ENCODE measurements around the gene ADAMTS2.

Gene ADAMTS2

DNA sequence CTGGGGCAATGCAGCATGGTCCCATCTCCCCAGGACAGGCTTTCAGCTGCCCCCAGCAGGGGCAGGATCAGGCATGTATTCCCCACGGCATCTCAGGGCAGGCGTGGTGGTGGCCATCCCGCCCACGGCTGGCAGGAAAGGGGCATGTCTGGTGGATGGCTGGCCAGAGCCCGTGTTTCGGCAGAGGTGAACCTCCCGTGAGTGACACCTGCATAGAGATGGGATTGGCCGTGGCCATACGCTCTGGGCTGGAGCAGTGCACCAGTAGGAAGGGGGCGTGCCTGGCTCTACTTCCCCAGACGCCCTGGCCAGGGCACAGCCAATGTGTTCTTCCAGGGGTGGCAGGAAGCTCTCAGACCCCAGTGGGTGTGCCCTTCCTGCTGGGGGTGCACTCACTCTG lies 146.0 kb downstream of the ADAMTS2 start:
- TF ChIP-seq, protein P1, sequence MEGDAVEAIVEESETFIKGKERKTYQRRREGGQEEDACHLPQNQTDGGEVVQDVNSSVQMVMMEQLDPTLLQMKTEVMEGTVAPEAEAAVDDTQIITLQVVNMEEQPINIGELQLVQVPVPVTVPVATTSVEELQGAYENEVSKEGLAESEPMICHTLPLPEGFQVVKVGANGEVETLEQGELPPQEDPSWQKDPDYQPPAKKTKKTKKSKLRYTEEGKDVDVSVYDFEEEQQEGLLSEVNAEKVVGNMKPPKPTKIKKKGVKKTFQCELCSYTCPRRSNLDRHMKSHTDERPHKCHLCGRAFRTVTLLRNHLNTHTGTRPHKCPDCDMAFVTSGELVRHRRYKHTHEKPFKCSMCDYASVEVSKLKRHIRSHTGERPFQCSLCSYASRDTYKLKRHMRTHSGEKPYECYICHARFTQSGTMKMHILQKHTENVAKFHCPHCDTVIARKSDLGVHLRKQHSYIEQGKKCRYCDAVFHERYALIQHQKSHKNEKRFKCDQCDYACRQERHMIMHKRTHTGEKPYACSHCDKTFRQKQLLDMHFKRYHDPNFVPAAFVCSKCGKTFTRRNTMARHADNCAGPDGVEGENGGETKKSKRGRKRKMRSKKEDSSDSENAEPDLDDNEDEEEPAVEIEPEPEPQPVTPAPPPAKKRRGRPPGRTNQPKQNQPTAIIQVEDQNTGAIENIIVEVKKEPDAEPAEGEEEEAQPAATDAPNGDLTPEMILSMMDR (IDR thresholded peaks at IDR 0.05) = no peak
- Mint-ChIP-seq H3K36me3 (ENCODE audit: low read depth) (peaks cover 4% of the 10 kb centered on the region), H3K4me3 (no peak overlapping the region), H3K27ac (no peak overlapping the region), H3K4me1 (peaks cover 43% of the 10 kb centered on the region), H3K27me3 (ENCODE audit: low read depth, poor library complexity) (peaks cover 8% of the 10 kb centered on the region), H3K9me3 (no peaks in the 10 kb centered on the region)
- peak; percentile 0 for DNase-seq

DNA sequence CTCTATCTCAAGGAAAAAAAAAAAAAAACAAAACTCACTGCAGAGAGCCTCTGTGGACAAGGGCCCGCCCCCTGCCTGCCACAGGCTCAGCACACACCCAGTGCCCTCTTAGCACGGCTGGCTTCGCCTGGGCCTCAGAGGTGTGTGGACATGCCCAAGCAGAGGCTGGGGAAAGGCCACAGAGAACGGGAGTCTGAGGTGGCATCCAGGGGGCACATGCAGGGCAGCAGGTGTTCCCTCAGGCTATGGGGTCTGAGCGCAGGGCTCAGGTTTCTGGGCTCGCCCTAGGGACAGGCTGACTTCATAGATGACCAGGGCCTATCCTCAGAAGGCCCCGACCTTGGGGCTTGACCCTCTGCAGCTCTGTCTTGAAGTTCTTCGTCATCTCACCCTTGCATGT lies 146.4 kb downstream of the ADAMTS2 start:
- Mint-ChIP-seq H3K27ac (no peak overlapping the region), H3K36me3 (ENCODE audit: low read depth) (peaks cover 4% of the 10 kb centered on the region), H3K9me3 (no peaks in the 10 kb centered on the region), H3K4me3 (no peak overlapping the region), H3K27me3 (ENCODE audit: low read depth, poor library complexity) (peaks cover 8% of the 10 kb centered on the region), H3K4me1 (peaks cover 39% of the 10 kb centered on the region)
- DNase-seq = peak; percentile 3
- TF ChIP-seq, protein P1 (IDR thresholded peaks at IDR 0.05) = no peak

DNA sequence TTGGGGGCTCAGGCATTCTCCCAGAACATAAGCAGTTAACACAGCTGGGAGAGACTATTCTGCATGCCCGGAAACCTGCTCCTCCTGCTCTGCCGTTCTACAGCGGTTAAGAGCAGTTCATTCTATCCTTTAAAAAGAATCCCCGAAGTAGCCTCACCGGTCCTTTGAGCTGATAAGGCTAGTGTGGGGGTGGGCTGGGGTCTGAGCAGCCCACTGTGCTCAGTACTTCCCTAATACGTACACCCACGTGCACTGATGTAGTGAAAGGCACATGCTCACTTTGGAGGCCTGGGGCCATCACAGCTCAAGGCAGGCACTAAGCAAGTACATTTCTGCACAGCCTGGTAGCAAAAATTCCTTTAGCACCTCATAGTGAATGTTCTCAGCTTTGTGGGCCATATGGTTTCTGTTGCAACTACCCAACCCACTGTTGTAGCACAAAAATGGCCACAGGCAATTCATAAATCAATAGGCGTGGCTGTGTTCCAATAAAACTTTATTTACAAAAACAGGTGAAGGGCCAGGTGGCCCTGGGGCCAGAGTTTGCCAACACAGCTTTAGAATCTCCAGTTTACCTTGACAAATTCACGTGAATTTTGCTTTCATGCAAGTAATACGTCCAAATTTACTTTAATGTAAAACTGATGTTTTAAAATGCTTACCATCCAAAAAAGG lies 148.7 kb downstream of the ADAMTS2 start:
- H3K27ac Mint-ChIP-seq = no peak overlapping the region
- TF ChIP-seq, protein P1 (IDR thresholded peaks at IDR 0.05) = no peak
- no peaks in the 10 kb centered on the region for H3K9me3 Mint-ChIP-seq
- no peak overlapping the region for H3K4me3 Mint-ChIP-seq
- H3K4me1 Mint-ChIP-seq = peaks cover 45% of the 10 kb centered on the region
- H3K27me3 Mint-ChIP-seq (ENCODE audit: low read depth, poor library complexity) = peaks cover 6% of the 10 kb centered on the region
- H3K36me3 Mint-ChIP-seq (ENCODE audit: low read depth) = peaks cover 4% of the 10 kb centered on the region
- no peak for DNase-seq

DNA sequence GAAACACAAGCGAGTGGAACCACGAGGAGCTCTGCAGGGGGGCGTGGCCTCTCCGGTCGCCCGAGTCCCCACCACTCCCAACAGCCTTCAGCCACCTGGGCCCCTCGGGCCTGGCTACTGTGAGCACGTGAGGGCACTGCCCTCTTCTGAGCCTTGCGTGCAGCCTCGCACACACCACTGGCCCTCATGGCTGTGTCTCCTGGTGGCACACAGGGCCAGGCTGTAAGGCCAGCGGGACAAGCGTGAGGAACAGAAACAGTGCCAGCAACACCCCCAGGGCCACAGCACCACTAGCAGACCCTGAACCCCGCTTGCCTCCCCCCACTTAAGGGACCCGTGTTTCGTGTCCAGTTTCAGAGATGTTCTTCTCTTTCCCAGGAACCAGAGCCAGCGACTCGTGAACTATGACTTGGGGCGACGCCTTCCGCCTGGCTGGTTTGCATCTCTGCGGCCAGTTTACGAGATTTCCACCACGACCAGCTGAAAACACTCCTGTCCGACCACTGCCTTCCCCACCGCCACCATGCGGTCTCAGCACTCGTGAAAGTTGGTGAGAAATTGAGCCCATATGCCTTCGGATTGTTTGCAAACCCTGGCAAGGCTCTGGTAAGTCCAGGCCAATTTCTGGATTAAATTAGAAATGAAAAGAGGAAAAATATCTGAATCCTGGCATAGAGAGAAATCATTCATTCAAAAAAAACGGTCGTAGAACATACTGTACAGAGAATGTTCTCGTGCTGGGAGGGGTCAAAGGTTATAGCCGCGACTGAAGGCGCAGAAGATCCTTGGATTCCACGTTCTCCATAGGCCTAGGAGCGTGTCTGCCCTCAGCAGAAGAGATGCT lies 149.5 kb downstream of the ADAMTS2 start:
- peaks cover 49% of the 10 kb centered on the region for H3K4me1 Mint-ChIP-seq
- peak overlapping the region; percentile 24 for H3K27ac Mint-ChIP-seq
- peak; percentile 1 for DNase-seq
- H3K4me3 Mint-ChIP-seq = no peak overlapping the region
- H3K9me3 Mint-ChIP-seq = no peaks in the 10 kb centered on the region
- H3K36me3 Mint-ChIP-seq (ENCODE audit: low read depth) = peaks cover 4% of the 10 kb centered on the region
- TF ChIP-seq, protein P1 (IDR thresholded peaks at IDR 0.05) = no peak
- peaks cover 6% of the 10 kb centered on the region for H3K27me3 Mint-ChIP-seq (ENCODE audit: low read depth, poor library complexity)

DNA sequence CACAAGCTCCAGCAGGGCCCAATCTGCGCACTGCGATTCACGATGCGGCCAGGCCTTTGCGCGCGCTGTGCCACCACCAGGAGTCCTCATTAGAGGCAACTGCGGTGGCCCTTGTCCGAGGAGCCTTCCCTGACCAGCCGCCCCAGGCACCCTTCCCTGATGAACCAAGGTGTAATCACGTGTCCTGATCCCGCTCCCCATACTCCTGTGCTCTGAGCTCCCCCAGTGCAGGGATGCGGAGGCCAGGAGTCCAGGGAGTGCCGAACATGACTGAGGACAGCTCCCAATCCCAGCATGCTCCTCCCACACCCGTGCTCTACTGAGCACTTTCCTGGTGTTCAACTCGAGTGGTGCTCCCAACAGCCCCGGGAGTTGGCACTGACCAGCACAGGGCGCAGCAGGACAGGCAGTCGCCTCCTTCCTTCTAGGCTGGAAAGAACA lies 150.3 kb downstream of the ADAMTS2 start:
- no peaks in the 10 kb centered on the region for H3K9me3 Mint-ChIP-seq
- H3K4me3 Mint-ChIP-seq = no peak overlapping the region
- peaks cover 6% of the 10 kb centered on the region for H3K27me3 Mint-ChIP-seq (ENCODE audit: low read depth, poor library complexity)
- no peak for DNase-seq
- H3K36me3 Mint-ChIP-seq (ENCODE audit: low read depth) = no peaks in the 10 kb centered on the region
- H3K27ac Mint-ChIP-seq = no peak overlapping the region
- TF ChIP-seq, protein P1 (IDR thresholded peaks at IDR 0.05) = no peak
- H3K4me1 Mint-ChIP-seq = peaks cover 53% of the 10 kb centered on the region
